ENCODE results near the gene RCOR2.
"Not testable (repeated sequence)": the region's sequence is repeated elsewhere in the genome, so short reads cannot be mapped to it uniquely, and the experiment has no call there.

Gene RCOR2

DNA sequence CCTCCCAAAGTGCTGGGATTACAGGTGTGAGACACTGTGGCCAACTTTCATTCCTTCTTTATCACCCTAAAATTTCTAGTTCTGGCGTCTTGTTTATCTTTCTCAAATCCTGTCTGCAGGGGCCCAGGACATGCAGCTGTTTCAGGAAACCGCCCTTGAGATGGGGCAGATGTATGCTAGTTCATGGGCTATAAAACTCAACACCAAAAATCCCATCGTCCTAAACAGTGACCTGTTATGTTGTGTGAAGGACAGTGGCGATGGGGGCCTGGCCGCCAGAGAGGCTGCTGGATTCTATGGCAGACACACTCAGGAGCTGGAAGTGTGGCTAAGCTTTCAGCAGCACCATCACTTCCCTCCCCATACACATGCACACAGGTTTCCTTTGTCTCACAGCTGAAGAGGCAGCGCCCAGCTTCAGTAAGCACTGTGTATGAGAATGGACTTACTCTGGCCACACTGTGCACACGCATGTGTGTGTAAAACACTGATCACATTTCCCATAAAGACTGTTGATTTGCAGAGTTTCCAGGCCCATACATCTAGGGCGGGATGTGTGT, 41.4 kb downstream of the RCOR2 start:
- no peak for DNase-seq

DNA sequence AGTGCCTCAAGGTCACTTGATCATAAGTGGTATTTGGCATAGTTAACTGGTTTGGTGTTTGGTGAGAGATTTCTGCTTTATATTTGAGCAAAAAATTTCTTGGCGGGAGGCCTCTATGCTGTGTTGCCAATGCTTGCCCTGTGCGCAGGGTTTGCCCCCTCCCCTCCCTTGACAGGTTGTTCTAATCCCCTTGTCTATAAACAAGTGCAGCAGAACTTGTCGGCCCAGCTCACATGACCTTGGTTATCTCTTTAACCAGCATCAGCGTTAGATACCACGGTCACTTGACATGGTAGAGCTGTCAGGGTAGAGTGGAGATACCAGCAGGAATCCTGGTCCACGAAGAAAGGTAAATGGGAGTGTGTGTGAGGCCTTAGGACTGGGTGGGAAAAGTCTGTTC, 42.5 kb downstream of the RCOR2 start:
- no peak for DNase-seq

DNA sequence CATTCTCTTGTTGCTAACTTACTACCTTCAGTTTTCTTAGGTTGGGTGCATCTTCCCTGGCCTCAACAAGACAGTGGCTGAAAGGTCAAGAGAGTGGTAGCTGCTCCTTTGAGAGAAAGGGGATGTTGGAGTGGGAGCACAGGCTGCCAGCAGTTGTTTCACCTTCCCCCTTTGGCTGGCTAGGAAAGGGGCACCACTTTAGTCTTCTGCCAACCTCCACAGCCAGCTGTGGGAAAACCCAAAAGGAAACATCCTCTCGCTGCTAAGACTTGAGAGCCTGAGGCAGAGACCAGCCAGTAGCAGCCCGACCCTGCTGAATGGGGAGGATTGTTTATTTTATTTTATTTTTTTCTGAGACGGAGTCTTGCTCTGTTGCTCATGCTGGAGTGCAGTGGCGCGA, 43.7 kb downstream of the RCOR2 start:
- no peak for DNase-seq

DNA sequence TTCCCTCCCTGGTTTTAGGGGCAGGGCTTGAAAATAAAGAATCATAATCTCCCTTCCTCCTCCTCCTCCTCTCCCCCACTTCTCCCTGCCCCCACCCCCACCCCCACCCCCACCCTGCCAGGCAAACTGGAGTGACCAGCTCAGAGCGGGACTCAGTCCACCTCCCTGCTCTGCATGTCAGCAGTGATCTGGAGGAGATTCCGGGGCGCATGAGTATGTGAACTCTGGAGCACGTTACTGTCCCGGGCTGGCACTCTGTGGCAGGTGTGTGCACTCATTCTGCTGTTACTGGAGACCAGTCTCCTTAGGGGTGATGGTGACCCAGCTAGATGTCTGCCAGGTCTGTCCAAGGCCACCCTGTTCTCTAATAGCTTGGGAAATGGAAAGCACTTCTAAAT, 44.2 kb downstream of the RCOR2 start:
- DNase-seq = no peak

DNA sequence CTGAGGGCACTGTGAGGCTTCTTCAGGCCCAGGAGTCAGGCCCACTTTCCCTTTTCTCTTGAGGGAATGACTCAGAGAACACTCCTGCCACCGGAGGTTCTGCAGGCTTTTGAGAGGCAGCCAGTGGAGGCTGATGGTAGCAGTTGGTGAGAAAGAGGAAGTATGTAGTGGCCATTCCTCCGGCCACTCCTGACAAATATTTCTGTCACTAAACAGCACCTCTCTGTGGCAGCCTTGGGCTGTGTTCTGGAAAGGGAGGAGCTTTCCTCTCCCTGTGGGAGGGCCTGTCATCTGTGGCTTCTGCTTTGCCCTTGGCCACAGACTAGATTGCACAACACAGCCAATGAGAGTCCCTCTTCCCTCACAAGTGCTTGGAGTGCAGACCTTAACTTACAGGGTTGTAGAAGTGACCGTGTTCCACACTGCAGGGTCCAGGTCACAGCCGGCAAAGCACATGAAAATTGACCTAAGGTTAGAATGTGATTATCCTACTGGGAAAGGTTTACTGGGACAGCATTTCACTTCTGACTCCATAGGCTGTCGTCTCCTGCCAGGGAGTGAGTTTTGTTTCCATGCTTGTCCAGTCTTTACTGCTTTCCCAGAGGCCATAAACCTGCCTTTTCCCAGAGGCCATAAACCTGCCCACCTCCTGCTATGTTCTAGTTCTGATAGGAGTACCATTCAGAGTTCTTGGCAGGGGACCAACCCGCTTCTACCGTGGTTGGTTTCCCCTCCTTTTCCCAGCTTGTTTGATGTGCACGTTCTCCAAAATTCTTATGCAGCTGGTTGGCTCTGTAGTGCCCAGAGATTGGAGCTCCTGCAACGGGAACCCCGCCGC, 44.8 kb downstream of the RCOR2 start:
- peak; percentile 89 for DNase-seq

DNA sequence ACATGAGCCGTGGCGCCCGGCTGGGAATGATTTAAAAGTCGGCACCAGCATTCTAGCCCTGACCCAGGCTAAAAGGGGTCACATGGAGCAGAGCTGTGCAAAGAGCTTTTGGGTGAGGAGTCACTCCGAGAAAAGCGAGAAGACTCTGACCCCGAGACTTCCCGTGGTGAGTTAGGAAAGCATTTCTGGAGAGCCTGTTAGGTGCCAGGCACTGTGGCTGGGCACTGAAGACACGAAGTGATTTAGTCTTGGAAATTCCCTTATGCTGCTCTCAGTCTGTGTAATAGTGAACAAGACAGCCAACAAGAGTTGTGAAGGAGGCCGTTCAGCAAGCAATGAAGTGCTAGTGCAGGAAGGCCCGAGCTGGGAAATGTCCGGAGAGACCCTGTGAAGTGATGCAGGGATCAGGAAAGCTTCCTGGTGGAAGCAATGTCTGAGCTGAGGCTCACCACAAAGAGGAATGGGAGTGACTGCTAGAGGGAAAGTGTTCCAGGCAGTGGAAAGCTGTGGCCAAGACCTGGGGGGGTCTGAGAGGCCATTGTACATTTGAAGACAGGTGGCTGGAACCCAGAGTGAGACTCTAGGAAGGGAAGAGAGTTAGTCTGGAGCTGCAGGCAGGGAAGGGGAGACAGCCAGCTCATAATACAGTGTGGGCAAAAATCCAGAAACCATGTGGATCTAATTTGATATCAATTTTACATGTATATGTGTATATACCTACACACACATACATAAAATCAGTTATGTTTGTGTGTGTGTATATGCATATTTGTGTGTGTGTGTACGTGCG, 46.4 kb downstream of the RCOR2 start:
- no peak for DNase-seq

DNA sequence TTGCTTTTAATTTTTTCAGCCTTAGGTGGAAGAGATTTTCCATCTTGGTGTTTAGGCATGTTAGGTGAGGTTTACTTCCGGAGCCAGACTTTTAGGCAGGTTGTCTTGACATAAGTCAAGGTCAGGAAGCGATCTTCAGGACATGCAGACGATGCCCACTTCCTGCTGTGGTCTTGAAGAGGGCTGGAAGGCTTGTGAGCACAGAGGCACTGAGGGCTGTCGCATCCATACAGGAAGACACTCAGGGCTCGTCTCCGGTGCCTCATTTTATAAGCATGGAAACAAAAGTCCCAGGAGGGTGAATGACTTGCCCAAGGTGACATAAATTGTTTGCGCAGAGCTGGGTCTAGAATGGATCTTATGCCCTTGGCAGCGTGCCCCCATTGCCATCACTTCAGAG, 47.3 kb downstream of the RCOR2 start:
- no peak for DNase-seq

DNA sequence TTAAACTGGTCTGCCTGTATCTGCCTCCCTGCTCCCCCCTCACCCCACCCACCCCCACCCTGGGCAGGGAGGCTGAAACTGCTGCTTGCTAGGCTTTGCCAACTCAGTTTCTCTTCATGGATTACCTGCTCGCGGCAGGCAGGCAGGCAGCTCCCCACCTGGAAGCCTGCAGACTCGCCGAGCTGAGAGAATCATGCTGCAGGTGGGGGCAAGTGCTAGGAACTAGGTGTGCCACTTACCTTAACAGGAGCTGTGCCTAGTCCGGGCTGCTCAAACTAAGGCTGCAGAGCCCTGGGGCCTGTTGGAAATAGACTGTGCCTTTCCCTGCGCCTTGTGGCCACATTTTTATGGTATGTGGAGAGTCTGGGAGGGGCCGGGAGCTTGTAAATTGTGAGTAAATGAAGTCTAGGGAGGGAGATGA, 47.8 kb downstream of the RCOR2 start:
- peak; percentile 36 for DNase-seq

DNA sequence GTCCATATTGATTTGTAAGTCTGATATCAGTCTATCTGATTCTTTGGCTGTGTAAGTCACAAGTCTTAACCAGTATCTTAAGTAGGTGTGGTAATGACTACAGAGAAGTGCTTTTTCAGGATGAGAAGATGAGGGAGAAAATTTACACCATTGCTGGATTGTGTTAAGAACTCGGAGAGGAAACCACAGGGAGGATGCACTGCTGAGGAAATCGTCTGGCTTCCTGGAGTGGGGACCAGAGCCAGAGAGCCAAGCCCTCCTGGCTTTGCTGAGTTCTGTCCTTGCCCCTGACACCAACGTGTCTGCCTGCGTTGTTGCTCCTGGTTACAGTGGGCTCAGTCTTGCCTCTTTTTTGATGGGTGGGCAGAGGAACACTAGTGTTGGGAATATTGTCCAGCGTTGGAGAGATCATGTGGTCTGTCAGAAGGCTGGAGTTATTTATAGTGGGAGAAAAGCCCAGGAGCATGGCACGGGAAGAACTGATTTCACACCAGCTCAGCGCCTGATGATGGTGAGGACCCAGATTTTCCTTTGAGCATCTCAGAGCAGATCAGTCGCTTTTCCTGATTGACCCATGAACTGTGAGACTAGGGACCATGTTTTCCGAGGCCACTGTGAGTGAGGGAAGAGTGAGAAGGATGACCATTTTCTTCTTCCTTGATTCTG, 48.4 kb downstream of the RCOR2 start:
- DNase-seq = no peak

DNA sequence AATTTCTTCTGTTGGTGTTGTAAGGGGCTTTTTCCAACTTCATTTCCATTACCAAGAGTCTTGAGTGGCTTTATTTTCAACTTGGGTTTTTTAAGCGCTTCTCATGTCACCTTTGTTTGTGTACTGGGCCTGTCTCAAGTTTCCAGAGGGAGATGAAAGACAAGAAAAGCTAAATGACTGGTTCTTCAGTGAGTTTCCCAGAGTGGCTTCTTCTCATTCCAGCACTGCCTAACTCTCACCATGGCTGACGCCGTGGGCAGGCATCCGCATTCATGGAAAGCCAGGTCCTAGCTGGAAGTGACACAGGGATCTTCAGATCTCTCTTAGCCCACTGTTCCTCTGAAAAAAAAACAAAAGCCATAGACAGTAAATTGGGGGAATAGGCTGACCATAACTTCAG, 49.5 kb downstream of the RCOR2 start:
- DNase-seq = no peak

DNA sequence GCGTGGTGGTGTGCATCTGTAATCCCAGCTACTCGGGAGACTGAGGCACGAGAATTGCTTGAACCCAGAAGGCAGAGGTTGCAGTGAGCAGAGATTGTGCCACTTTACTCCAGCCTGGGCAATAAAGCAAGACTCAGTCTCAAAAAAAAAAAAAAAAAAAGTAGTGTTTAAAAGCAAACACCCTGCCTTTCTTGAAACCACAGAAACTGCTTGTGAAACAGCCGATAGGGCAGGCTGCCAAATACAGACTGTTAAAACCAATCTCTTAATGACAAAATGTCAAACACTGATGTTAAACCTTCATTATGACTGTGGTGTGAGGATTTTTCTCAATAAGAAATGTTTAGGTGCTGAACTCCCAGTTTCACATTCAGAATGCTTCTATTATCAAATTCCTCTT, 50.8 kb downstream of the RCOR2 start:
- DNase-seq = no peak

DNA sequence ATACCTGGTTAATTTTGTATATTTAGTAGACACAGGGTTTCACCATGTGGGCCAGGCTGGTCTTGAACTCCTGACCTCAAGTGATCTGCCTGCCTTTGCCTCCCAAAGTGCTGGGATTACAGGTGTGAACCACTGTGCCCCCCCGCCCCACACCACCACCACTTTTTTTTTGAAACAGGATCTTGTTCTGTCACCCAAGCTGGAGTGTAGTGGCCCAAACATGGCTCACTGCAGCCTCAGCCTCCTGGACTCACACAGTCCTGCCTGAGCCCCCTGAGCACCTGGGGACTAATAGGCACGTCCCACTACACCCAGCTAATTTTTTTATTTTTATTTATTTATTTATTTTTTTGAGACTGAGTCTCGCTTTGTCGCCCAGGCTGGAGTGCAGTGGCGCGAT, 53.3 kb downstream of the RCOR2 start:
- DNase-seq = not testable (repeated sequence)

DNA sequence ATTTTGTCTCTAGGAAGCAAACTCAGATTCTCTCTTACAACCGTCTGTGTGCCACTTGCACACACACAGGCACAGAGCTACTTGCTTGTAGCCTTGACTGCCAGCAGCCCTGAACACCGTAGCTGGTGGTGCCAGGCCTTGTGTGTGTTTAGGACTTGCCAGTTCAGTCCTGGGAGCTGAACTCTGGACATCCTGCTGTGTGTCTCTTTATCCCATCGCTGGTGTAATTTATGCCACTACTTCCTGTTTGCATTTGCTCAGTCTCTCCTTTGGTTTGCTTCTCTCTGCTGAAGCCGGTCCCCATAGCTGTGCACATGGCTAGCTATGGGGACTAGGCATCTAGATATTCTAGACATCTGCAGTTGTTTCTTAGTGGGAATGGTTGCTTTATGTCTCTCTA, 54.0 kb downstream of the RCOR2 start:
- peak; percentile 81 for DNase-seq
